CD14-positive monocyte (primary cell): Measurements from ENCODE around the gene TBX6. TPM values are rescaled to one million over a fixed set of nuclear protein-coding genes. Genes with fewer than 3 reads are reported as not detected.

Experiments used
- DNase-seq, 3 donors: peaks; one replicate each; pipeline ENCODE4 v3.0.0-alpha.2; 2011 to 2022
- H2AFZ ChIP-seq: 2 replicates; pipeline ENCODE4 v1.6.0; 2012; ENCODE audit warnings: mild to moderate bottlenecking, low read depth, low read length, inconsistent platforms; ENCODE audit not compliant: insufficient read depth, poor library complexity, severe bottlenecking
- H3K27ac ChIP-seq, 2 donors: 1 replicate in 1 of 2; 2 replicates in 1 of 2; pipeline ENCODE4 v1.5.1; 2012 to 2013; ENCODE audit warnings: low read length in 2 of 2, control low read depth in 1 of 2, inconsistent platforms in 1 of 2, low read depth in 1 of 2, mild to moderate bottlenecking in 1 of 2
- H3K27me3 ChIP-seq, 2 donors: one replicate each; pipeline versions ENCODE4 v1.6.0 to v1.6.1; 2011 to 2013; ENCODE audit warnings: low read length in 2 of 2; ENCODE audit not compliant: control insufficient read depth in 2 of 2, insufficient read depth in 2 of 2
- H3K36me3 ChIP-seq, 2 donors: replicated peaks in 1 of 2; 1 replicate in 1 of 2; 2 replicates in 1 of 2; pipeline versions ENCODE4 v1.5.1 to v1.6.1; 2012 to 2013; ENCODE audit warnings: low read length in 2 of 2, control low read depth in 1 of 2, inconsistent platforms in 1 of 2, mild to moderate bottlenecking in 1 of 2; ENCODE audit not compliant: insufficient read depth in 2 of 2, control insufficient read depth in 1 of 2
- H3K4me1 ChIP-seq, 2 donors: 1 replicate in 1 of 2; 2 replicates in 1 of 2; pipeline versions ENCODE4 v1.5.1 to v1.6.1; 2012 to 2013; ENCODE audit warnings: low read length in 2 of 2, control low read depth in 1 of 2, inconsistent platforms in 1 of 2, mild to moderate bottlenecking in 1 of 2, moderate library complexity in 1 of 2; ENCODE audit not compliant: insufficient read depth in 2 of 2, control insufficient read depth in 1 of 2
- H3K4me2 ChIP-seq: replicated peaks from 2 replicates; pipeline ENCODE3; 2012; ENCODE audit warnings: low read length, moderate library complexity, mild to moderate bottlenecking; ENCODE audit not compliant: poor library complexity, severe bottlenecking; ENCODE audit errors: extremely low read depth
- H3K4me3 ChIP-seq, 3 experiments: fragments of 200-600 bp in 1 of 3; sonication (generic) in 1 of 3; replicated peaks in 1 of 3; 1 replicate in 2 of 3; 2 replicates in 1 of 3; pipeline ENCODE4 v1.5.1; 2011 to 2013; ENCODE audit warnings: low read length in 3 of 3, mild to moderate bottlenecking in 3 of 3, control low read depth in 2 of 3, low read depth in 2 of 3, inconsistent platforms in 1 of 3, moderate library complexity in 1 of 3
- H3K79me2 ChIP-seq: 2 replicates; pipeline ENCODE4 v1.6.0; 2012; ENCODE audit warnings: mild to moderate bottlenecking, control low read depth, inconsistent platforms, low read length, moderate library complexity; ENCODE audit not compliant: insufficient read depth
- H3K9ac ChIP-seq: 2 replicates; pipeline ENCODE4 v1.6.0; 2017; ENCODE audit warnings: low read length, mild to moderate bottlenecking; ENCODE audit not compliant: insufficient read depth, poor library complexity, severe bottlenecking
- H3K9me3 ChIP-seq, 2 donors: replicated peaks in 1 of 2; 1 replicate in 1 of 2; 2 replicates in 1 of 2; pipeline versions ENCODE4 v1.5.1 to v1.6.1; 2012 to 2013; ENCODE audit warnings: low read length in 2 of 2, control low read depth in 1 of 2; ENCODE audit not compliant: control insufficient read depth in 1 of 2, insufficient read depth in 1 of 2
- H4K20me1 ChIP-seq: 2 replicates; pipeline ENCODE4 v1.6.0; 2012; ENCODE audit warnings: mild to moderate bottlenecking, low read length, control low read depth, moderate library complexity; ENCODE audit not compliant: insufficient read depth
- H3K27ac Mint-ChIP-seq, 7 donors: one replicate each; pipeline ENCODE4 v1.8.0; 2020; ENCODE audit warnings: mild to moderate bottlenecking in 7 of 7, mixed read lengths in 7 of 7, moderate library complexity in 6 of 7, inconsistent platforms in 2 of 7
- H3K27me3 Mint-ChIP-seq, 3 donors: one replicate each; pipeline ENCODE4 v1.8.0; 2021 to 2022; ENCODE audit warnings: low read depth in 3 of 3, mild to moderate bottlenecking in 3 of 3, mixed read lengths in 3 of 3, moderate library complexity in 3 of 3, inconsistent platforms in 1 of 3
- H3K36me3 Mint-ChIP-seq, 2 donors: one replicate each; pipeline ENCODE4 v1.8.0; 2020; ENCODE audit warnings: mixed read lengths in 2 of 2, inconsistent platforms in 1 of 2, mild to moderate bottlenecking in 1 of 2
- H3K4me1 Mint-ChIP-seq: one replicate; pipeline ENCODE4 v1.8.0; 2020; ENCODE audit warnings: mild to moderate bottlenecking, mixed read lengths
- H3K4me3 Mint-ChIP-seq, 2 donors: one replicate each; pipeline ENCODE4 v1.8.0; 2020; ENCODE audit warnings: mild to moderate bottlenecking in 2 of 2, mixed read lengths in 2 of 2, moderate library complexity in 1 of 2
- H3K9me3 Mint-ChIP-seq, 7 donors: one replicate each; pipeline ENCODE4 v1.8.0; 2020 to 2022; ENCODE audit warnings: mixed read lengths in 7 of 7, mild to moderate bottlenecking in 6 of 7, moderate library complexity in 6 of 7, inconsistent platforms in 2 of 7
- WGBS: methylation state at CpG from one replicate; pipeline ENCODE4 v1.1.5; 2013; ENCODE audit warnings: missing lambda C conversion rate; ENCODE audit not compliant: insufficient coverage; 5-methylcytosine and 5-hydroxymethylcytosine counted together
- intact Hi-C, 2 donors: fragments of 100-400 bp; cut with micrococcal nuclease; formaldehyde crosslinking; loops; one replicate each; pipeline versions ENCODE4 v1.15.0 to v1.15.1; 2023
- polyA plus RNA-seq, 3 donors: library from polyadenylated mRNA; depleted of rRNA in 1 of 3; unstranded in 2 of 3; stranded (reverse) in 1 of 3; fragments of 300-500 nt in 2 of 3; fragments of >200 nt in 1 of 3; fragmentation: Illumina TruSeq in 2 of 3; gene quantifications; 1 replicate in 2 of 3; 2 replicates in 1 of 3; pipeline ENCODE4 v1.2.3, GENCODE V29; 2012 to 2021
- TF ChIP-seq, protein P1 (sequence below): fragments of 200-600 bp; IDR thresholded peaks from one replicate; pipeline ENCODE4 v1.8.0; 2022; ENCODE audit warnings: antibody characterized with exemption, mild to moderate bottlenecking

The TBX6 gene
- polyA plus RNA-seq, 3 donors, result 0.10 to 0.65 (median 0.11) TPM

- Histone ChIP-seq H3K4me1 (no peaks in the 10 kb centered on the region), H3K79me2 (no peaks in the 10 kb centered on the region), H3K36me3 (peaks cover 18 to 41% of the 10 kb centered on the region in 2 donors), H3K9me3 (peaks cover 32 to 34% of the 10 kb centered on the region in 2 donors), H3K4me2 (no peak overlapping the region), H3K9ac (no peak overlapping the region), H4K20me1 (no peaks in the 10 kb centered on the region), H3K27ac (no peak overlapping the region), H3K4me3 (no peak overlapping the region), H3K27me3 (no peaks in the 10 kb centered on the region), H2AFZ (no peak overlapping the region)
- no peaks in the 10 kb centered on the region for H3K4me1 Mint-ChIP-seq
- H3K27me3 Mint-ChIP-seq, result peaks cover 0 to 2% (median 1%) of the 10 kb centered on the region in 3 donors
- intact Hi-C loops, result no loop called here
- peak overlapping the region in 1 of 7 donors; percentile 46 for H3K27ac Mint-ChIP-seq
- no peak overlapping the region for H3K4me3 Mint-ChIP-seq
- DNase-seq, result no peak
- WGBS, result 98% methylated on average over 6 of the region's 6 CpGs
- TF ChIP-seq, protein P1, sequence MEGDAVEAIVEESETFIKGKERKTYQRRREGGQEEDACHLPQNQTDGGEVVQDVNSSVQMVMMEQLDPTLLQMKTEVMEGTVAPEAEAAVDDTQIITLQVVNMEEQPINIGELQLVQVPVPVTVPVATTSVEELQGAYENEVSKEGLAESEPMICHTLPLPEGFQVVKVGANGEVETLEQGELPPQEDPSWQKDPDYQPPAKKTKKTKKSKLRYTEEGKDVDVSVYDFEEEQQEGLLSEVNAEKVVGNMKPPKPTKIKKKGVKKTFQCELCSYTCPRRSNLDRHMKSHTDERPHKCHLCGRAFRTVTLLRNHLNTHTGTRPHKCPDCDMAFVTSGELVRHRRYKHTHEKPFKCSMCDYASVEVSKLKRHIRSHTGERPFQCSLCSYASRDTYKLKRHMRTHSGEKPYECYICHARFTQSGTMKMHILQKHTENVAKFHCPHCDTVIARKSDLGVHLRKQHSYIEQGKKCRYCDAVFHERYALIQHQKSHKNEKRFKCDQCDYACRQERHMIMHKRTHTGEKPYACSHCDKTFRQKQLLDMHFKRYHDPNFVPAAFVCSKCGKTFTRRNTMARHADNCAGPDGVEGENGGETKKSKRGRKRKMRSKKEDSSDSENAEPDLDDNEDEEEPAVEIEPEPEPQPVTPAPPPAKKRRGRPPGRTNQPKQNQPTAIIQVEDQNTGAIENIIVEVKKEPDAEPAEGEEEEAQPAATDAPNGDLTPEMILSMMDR, result no peak
- peaks cover 18 to 44% (median 34%) of the 10 kb centered on the region in 7 donors for H3K9me3 Mint-ChIP-seq
- H3K36me3 Mint-ChIP-seq, result peaks cover 33 to 42% of the 10 kb centered on the region in 2 donors
Measured at GRCh38 chr16:30104492-30104891, 12.8 kb upstream of the TBX6 start.

DNA sequence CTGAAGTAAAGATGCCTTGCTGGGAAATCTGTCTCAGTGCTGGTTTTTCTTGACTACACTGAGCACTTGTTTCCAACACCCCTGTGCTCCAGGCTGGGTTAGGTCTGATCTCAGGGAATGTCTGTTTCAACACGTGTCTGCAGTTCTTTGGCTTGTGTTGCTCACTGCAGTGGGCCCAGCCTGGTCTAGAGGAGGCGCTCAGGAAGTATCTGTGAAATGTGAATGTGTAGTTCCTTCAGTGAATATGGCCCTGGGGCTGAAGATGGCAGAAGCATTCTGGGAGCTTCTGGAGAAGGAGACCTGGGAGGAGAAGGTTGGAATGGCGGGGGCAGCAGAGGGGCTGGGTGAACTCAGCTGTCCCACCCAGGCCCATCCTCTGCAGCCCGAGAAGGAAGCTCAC, 12.4 kb upstream of the TBX6 start:
- Histone ChIP-seq H3K4me1 (no peaks in the 10 kb centered on the region), H3K4me2 (no peak overlapping the region), H3K79me2 (no peaks in the 10 kb centered on the region), H4K20me1 (no peaks in the 10 kb centered on the region), H3K9ac (no peak overlapping the region), H3K36me3 (peaks cover 18 to 41% of the 10 kb centered on the region in 2 donors), H3K27me3 (no peaks in the 10 kb centered on the region), H3K4me3 (no peak overlapping the region), H2AFZ (no peak overlapping the region), H3K9me3 (peaks cover 36 to 38% of the 10 kb centered on the region in 2 donors), H3K27ac (no peak overlapping the region)
- peaks cover 18 to 48% (median 35%) of the 10 kb centered on the region in 7 donors for H3K9me3 Mint-ChIP-seq
- no peak for DNase-seq
- H3K36me3 Mint-ChIP-seq, result peaks cover 33 to 38% of the 10 kb centered on the region in 2 donors
- H3K4me1 Mint-ChIP-seq, result no peaks in the 10 kb centered on the region
- peaks cover 0 to 3% (median 2%) of the 10 kb centered on the region in 3 donors for H3K27me3 Mint-ChIP-seq
- intact Hi-C loops, result no loop called here
- peak overlapping the region in 1 of 7 donors; percentile 46 for H3K27ac Mint-ChIP-seq
- TF ChIP-seq, protein P1, result no peak
- no peak overlapping the region for H3K4me3 Mint-ChIP-seq
- WGBS, result 86% methylated on average over 3 of the region's 4 CpGs
